Caki2 (cell line): ENCODE measurements around the gene CD160. TPM values are rescaled to one million over a fixed set of nuclear protein-coding genes. Genes with fewer than 3 reads are reported as not detected.
"Not testable (repeated sequence)": the region's sequence is repeated elsewhere in the genome, so short reads cannot be mapped to it uniquely, and the experiment has no call there.

ENCODE experiments used
- DNase-seq: peaks from one replicate; pipeline ENCODE4 v3.0.0-alpha.2; 2015; ENCODE audit warnings: low read depth
- in situ Hi-C: cut with HindIII; loops from 2 replicates; pipeline ENCODE4 v1.10.0; 2016; ENCODE audit warnings: low sequenced_read_pairs, low pct_unique_long_range_greater_than_20kb, mixed read lengths
- total RNA-seq: library from RNA; depleted of rRNA; stranded (reverse); fragments of >200 nt; shearing (Covaris generic); gene quantifications from 2 replicates; pipeline ENCODE4 v1.2.3, GENCODE V29; 2014; ENCODE audit warnings: low replicate concordance

CD160 gene
- total RNA-seq, 1 experiment from 2014 or later: not detected

GRCh38 chr1:145740269-145740668 lies 21.0 kb downstream of the CD160 start:
- DNase-seq: peak; percentile 25
- in situ Hi-C loops: no loop called here

GRCh38 chr1:145747398-145748247 lies 28.3 kb downstream of the CD160 start:
- in situ Hi-C loops: no loop called here
- DNase-seq: no peak

DNA sequence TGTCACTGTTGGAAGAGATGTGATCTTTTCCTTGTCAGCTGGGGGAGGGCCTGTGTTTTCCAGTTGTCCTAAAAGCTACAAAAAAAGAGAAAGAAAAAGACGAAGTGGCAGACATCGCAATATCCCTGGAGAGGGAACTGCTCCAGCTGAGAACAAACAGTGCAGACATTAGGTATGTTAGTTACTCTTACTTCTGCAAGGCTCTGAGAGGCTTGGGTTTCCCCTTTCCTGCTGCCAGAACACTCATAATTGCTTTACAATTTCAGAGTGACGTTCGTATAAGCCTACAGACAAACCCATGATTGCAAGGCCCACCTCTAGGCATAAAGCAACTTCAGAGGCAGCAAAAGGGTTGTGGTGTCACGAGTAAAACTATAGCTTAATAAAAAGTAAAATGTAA lies 31.1 kb downstream of the CD160 start:
- in situ Hi-C loops: no loop called here
- DNase-seq: no peak

GRCh38 chr1:145751491-145752037 lies 32.3 kb downstream of the CD160 start:
- in situ Hi-C loops: no loop called here
- peak; percentile 22 for DNase-seq

GRCh38 chr1:145757420-145757819 lies 38.1 kb downstream of the CD160 start:
- no peak for DNase-seq
- in situ Hi-C loops: no loop called here

DNA sequence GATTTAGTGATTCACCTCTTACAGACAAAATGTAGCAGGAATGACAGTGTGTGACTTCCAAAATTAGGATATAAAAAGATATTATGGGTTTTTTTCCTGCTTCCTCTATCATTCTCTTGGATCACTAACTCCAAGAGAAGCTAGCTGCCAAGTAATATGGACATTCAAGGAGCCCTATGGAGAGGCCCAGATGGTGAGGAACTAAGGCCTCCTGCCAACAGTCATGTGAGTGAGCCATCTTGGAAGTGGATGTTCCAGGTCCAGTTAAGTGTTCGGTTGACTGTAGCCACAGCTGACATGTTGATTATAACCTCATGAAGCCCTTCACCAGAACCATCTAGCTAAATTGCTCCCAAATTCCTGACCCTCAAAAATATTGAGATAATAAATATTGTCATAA lies 38.8 kb downstream of the CD160 start:
- no peak for DNase-seq
- in situ Hi-C loops: no loop called here

GRCh38 chr1:145758575-145758974 lies 39.3 kb downstream of the CD160 start:
- no peak for DNase-seq
- in situ Hi-C loops: no loop called here

DNA sequence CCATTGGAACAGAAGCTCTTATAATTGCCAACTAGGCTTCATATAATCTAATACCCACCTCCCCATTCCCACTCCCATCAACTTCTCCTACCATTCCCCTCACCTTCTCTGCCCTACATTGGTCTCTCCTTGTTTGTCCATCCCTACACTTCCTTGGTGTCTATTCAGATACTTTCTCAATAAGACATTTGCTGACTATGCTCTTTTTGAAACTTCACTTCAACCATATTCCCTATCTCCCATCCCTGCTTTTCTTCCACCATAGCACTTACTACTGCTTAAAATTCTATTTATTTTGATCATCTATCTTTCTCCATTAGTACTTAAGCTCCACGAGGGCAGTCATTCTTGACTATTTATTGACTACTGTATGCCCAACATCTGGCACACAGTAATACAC lies 40.4 kb downstream of the CD160 start:
- in situ Hi-C loops: no loop called here
- DNase-seq: no peak

GRCh38 chr1:145760395-145760949 lies 41.2 kb downstream of the CD160 start:
- in situ Hi-C loops, DNase-seq: not testable (repeated sequence)

- in situ Hi-C loops, DNase-seq: not testable (repeated sequence)
Measured at GRCh38 chr1:145761498-145761897, 42.2 kb downstream of the CD160 start.

DNA sequence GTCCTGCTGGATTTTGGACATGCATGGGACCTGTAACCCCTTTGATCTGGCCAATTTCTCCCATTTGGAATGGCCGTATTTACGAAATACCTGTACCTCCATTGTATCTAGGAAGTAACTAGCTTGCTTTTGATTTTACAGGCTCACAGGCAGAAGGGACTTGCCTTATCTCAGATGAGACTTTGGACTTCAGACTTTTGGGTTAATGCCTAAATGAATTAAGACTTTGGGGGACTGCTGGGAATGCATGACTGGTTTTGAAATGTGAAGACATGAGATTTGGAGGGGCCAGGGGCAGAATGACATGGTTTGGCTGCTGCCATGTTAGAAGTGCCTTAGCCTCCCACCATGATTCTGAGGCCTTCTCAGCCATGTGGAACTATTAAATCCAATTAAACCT lies 42.7 kb downstream of the CD160 start:
- DNase-seq, in situ Hi-C loops: not testable (repeated sequence)

DNA sequence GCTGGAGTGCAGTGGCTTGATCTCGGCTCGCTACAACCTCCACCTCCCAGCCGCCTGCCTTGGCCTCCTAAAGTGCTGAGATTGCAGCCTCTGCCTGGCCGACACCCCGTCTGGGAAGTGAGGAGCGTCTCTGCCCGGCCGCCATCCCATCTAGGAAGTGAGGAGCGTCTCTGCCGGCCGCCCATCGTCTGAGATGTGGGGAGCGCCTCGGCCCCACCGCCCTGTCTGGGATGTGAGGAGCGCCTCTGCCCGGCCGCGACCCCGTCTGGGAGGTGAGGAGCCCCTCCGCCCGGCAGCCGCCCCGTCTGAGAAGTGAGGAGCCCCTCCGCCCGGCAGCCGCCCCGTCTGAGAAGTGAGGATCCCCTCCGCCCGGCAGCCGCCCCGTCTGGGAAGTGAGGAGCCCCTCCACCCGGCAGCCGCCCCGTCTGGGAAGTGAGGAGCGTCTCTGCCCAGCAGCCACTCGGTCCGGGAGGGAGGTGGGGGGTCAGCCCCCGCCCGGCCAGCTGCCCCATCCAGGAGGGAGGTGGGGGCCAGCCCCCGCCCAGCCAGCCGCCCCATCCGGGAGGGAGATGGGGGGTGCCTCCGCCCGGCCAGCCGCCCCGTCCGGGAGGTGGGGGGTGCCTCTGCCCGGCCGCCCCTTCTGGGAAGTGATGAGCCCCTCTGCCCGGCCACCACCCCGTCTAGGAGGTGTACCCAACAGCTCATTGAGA lies 45.1 kb downstream of the CD160 start:
- in situ Hi-C loops, DNase-seq: not testable (repeated sequence)

DNA sequence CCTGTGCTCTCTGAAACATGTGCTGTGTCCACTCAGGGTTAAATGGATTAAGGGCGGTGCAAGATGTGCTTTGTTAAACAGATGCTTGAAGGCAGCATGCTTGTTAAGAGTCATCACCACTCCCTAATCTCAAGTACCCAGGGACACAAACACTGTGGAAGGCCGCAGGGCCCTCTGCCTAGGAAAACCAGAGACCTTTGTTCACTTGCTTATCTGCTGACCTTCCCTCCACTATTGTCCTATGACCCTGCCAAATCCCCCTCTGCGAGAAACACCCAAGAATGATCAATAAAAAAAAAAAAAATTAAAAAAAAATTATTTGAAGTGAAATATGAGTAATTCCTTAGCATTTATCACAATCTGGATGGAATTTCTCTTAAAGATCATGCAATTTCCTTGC lies 45.8 kb downstream of the CD160 start:
- in situ Hi-C loops, DNase-seq: not testable (repeated sequence)

GRCh38 chr1:145765585-145766360 lies 46.5 kb downstream of the CD160 start:
- in situ Hi-C loops, DNase-seq: not testable (repeated sequence)

DNA sequence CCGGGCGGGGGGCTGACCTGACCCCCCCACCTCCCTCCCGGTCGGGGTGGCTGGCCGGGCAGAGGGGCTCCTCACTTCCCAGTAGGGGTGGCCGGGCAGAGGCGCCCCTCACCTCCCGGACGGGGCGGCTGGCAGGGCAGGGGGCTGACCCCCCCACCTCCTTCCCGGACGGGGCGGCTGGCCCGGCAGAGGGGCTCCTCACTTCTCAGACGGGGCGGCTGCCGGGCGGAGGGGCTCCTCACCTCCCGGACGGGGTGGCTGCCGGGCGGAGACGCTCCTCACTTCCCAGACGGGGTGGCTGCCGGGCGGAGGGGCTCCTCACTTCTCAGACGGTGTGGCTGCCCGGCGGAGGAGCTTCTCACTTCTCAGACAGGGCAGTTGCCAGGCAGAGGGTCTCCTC lies 47.6 kb downstream of the CD160 start:
- DNase-seq, in situ Hi-C loops: not testable (repeated sequence)

GRCh38 chr1:145768004-145768403 lies 48.7 kb downstream of the CD160 start:
- DNase-seq, in situ Hi-C loops: not testable (repeated sequence)

DNA sequence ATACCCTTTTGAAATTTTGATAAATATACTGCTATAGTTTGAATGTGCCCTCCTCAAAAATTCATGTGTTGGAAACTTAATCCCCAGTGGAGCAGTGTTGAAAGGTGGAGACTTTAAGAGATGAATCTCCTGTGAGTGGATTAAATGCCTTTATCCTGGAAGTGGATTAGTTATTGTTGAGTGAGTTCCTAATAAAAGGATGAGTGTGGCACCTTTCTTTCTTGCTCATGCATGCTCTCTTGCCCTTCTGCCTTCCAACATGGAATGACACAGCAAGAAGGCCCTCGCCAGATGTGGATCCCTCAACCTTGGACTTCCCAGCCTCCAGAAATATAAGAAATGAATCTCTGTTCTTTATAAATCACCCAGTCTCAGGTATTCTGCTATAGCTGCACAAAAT lies 51.8 kb downstream of the CD160 start:
- DNase-seq: no peak
- in situ Hi-C loops: no loop called here

- in situ Hi-C loops: no loop called here
- no peak for DNase-seq
Measured at GRCh38 chr1:145773423-145773822, 54.1 kb downstream of the CD160 start.
